Myocyte (in vitro differentiated cells): ENCODE measurements around the gene POTEM. TPM values are rescaled to one million over a fixed set of nuclear protein-coding genes. Genes with fewer than 3 reads are reported as not detected.
"Not testable (repeated sequence)": the region's sequence is repeated elsewhere in the genome, so short reads cannot be mapped to it uniquely, and the experiment has no call there.

ENCODE experiments used
- DNase-seq: peaks from one replicate; pipeline ENCODE4 v3.0.0-alpha.2; 2012; ENCODE audit warnings: low read depth
- total RNA-seq: library from RNA; depleted of rRNA; stranded (reverse); fragments of >200 nt; gene quantifications from 2 replicates; pipeline ENCODE4 v1.2.3, GENCODE V29; 2014

The POTEM gene
- total RNA-seq, 1 donor from 2014 or later: not detected

GRCh38 chr14:19036811-19037382 lies 69.7 kb downstream of the POTEM start:
- not testable (repeated sequence) for DNase-seq

GRCh38 chr14:19038060-19038664 lies 70.9 kb downstream of the POTEM start:
- not testable (repeated sequence) for DNase-seq

- DNase-seq: not testable (repeated sequence)
These were observed 71.6 kb downstream of the POTEM start for GRCh38 chr14:19038785-19039184.

DNA sequence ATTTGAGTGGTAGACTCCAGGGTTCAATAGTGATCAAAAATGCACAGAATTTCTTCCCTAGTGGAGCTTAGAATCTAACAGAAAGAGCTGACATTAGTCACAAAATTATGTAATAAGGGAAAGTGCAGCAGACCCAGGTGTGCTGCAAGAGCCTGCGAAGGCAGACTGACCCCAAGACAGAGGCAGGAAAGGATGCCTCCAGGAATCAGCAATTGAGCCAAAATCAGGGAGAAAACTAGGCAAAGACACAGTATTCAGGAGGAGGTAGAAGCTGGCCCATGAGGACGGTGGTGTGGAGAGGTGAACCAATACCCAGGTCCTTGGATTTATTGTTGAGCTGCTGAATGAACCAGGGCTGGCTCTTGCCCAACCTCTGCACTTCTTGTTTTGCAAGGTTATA lies 76.2 kb downstream of the POTEM start:
- DNase-seq: not testable (repeated sequence)
